HG03108 (cell line): ENCODE results near the gene CADPS2.

Experiments
- ATAC-seq: cut with Tn5 transposase; IDR thresholded peaks from one replicate; pipeline ENCODE4 v1.9.1; 2021; ENCODE audit warnings: moderate library complexity; ENCODE audit not compliant: unreplicated experiment

CADPS2 gene

GRCh38 chr7:122316467-122317388, 569.5 kb downstream of the CADPS2 start:
- no peak for ATAC-seq

- ATAC-seq = no peak
Measured at GRCh38 chr7:122315507-122316466, 570.5 kb downstream of the CADPS2 start.

GRCh38 chr7:122314284-122314683, 572.0 kb downstream of the CADPS2 start:
- ATAC-seq = no peak

- no peak for ATAC-seq
Measured at GRCh38 chr7:122312789-122313188, 573.5 kb downstream of the CADPS2 start.

- ATAC-seq = no peak
Measured at GRCh38 chr7:122311734-122312450, 574.4 kb downstream of the CADPS2 start.

GRCh38 chr7:122311050-122311700, 575.1 kb downstream of the CADPS2 start:
- ATAC-seq = no peak

GRCh38 chr7:122310119-122311021, 575.9 kb downstream of the CADPS2 start:
- ATAC-seq = no peak

- ATAC-seq = no peak
Measured at GRCh38 chr7:122309421-122309820, 576.8 kb downstream of the CADPS2 start.

- ATAC-seq = no peak
Measured at GRCh38 chr7:122307228-122307621, 579.0 kb downstream of the CADPS2 start.

- no peak for ATAC-seq
Measured at GRCh38 chr7:122306320-122307227, 579.7 kb downstream of the CADPS2 start.

GRCh38 chr7:122305475-122306319, 580.6 kb downstream of the CADPS2 start:
- ATAC-seq = no peak

- no peak for ATAC-seq
Measured at GRCh38 chr7:122304996-122305421, 581.3 kb downstream of the CADPS2 start.

GRCh38 chr7:122304319-122304975, 581.8 kb downstream of the CADPS2 start, which contains the start of gene FEZF1:
Gene FEZF1 (minus strand): TSS chr7:122304750. CDS start chr7:122304437, 313 bp downstream.
- no peak for ATAC-seq

- ATAC-seq = no peak
Measured at GRCh38 chr7:122303531-122304318, 582.5 kb downstream of the CADPS2 start.

- no peak for ATAC-seq
Measured at GRCh38 chr7:122302761-122303530, 583.3 kb downstream of the CADPS2 start.
